Measurements from ENCODE around the gene ARHGAP32. TPM values are rescaled to one million over a fixed set of nuclear protein-coding genes. Genes with fewer than 3 reads are reported as not detected.

Gene ARHGAP32
- total RNA-seq, 3 donors from 2014 or later, result 19.8 to 56.6 (median 37.4) TPM

GRCh38 chr11:129204150-129204838 lies 12.2 kb upstream of the ARHGAP32 start:
- no peak overlapping the region for H3K27ac ChIP-seq
- no peaks in the 10 kb centered on the region for H3K27me3 ChIP-seq
- no peak for DNase-seq (ENCODE audit: low spot score in 2 of 2)
- H3K36me3 ChIP-seq, result no peaks in the 10 kb centered on the region
- no peak overlapping the region for H3K4me3 ChIP-seq
- intact Hi-C loops (cut with DNase I; ENCODE audit: low total_unique reads), result no loop called here
- H3K4me1 ChIP-seq, result no peaks in the 10 kb centered on the region
- H3K9me3 ChIP-seq, result peaks cover 4 to 6% of the 10 kb centered on the region in 2 donors
- TF ChIP-seq CTCF (IDR thresholded peaks at IDR 0.05), result no peak
- TF ChIP-seq POLR2AphosphoS5 (IDR thresholded peaks at IDR 0.05), result no peak
- TF ChIP-seq POLR2A (IDR thresholded peaks at IDR 0.05), result no peak

GRCh38 chr11:129202646-129203045 lies 10.5 kb upstream of the ARHGAP32 start:
- Histone ChIP-seq H3K4me1 (no peaks in the 10 kb centered on the region), H3K9me3 (peaks cover 6 to 10% of the 10 kb centered on the region in 2 donors), H3K27me3 (no peaks in the 10 kb centered on the region), H3K27ac (no peak overlapping the region), H3K36me3 (no peaks in the 10 kb centered on the region), H3K4me3 (no peak overlapping the region)
- TF ChIP-seq POLR2AphosphoS5 (IDR thresholded peaks at IDR 0.05) (no peak), POLR2A (IDR thresholded peaks at IDR 0.05) (no peak), CTCF (IDR thresholded peaks at IDR 0.05) (no peak)
- no peak for DNase-seq (ENCODE audit: low spot score in 2 of 2)
- intact Hi-C loops (cut with DNase I; ENCODE audit: low total_unique reads), result no loop called here

GRCh38 chr11:129195682-129196081 lies 3.6 kb upstream of the ARHGAP32 start:
- Histone ChIP-seq H3K4me3 (no peak overlapping the region), H3K9me3 (peaks cover 6 to 10% of the 10 kb centered on the region in 2 donors), H3K27me3 (no peaks in the 10 kb centered on the region), H3K4me1 (peaks cover 0 to 15% of the 10 kb centered on the region in 2 donors), H3K27ac (no peak overlapping the region), H3K36me3 (no peaks in the 10 kb centered on the region)
- intact Hi-C loops (cut with DNase I; ENCODE audit: low total_unique reads), result no loop called here
- no peak for DNase-seq (ENCODE audit: low spot score in 2 of 2)
- TF ChIP-seq POLR2AphosphoS5 (IDR thresholded peaks at IDR 0.05) (no peak), POLR2A (IDR thresholded peaks at IDR 0.05) (no peak), CTCF (IDR thresholded peaks at IDR 0.05) (no peak)

DNA sequence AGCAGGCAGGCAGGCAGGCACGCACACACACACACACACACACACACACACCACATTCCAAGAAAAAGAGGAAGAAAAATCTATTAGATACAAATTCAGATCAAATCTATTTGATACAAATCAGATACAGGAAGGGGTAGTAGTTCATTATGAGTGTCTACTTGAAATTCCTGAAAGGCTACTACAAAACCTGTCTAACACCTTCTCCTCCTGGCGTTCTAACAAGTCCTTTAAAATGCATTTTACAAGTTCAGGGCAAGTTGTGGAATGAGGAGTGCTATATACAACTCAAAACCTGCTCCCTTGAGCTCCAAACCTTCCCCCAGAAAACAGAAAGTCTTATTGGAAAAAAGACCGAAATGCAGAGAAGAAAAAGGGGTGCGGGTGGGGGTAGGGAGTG lies 476 bp downstream of the ARHGAP32 start:
- H3K36me3 ChIP-seq, result no peaks in the 10 kb centered on the region
- peak overlapping the region; percentile 34 to 42 for H3K27ac ChIP-seq
- H3K4me3 ChIP-seq, result no peak overlapping the region
- H3K9me3 ChIP-seq, result peaks cover 0 to 3% of the 10 kb centered on the region in 2 donors
- DNase-seq (ENCODE audit: low spot score in 2 of 2), result no peak
- TF ChIP-seq POLR2AphosphoS5 (IDR thresholded peaks at IDR 0.05) (no peak), CTCF (IDR thresholded peaks at IDR 0.05) (no peak), POLR2A (IDR thresholded peaks at IDR 0.05) (no peak)
- intact Hi-C loops (cut with DNase I; ENCODE audit: low total_unique reads), result no loop called here
- H3K4me1 ChIP-seq, result peaks cover 0 to 26% of the 10 kb centered on the region in 2 donors
- H3K27me3 ChIP-seq, result no peaks in the 10 kb centered on the region

- H3K36me3 ChIP-seq, result no peaks in the 10 kb centered on the region
- no peak for DNase-seq (ENCODE audit: low spot score in 2 of 2)
- no peaks in the 10 kb centered on the region for H3K27me3 ChIP-seq
- intact Hi-C loops (cut with DNase I; ENCODE audit: low total_unique reads), result no loop called here
- H3K4me1 ChIP-seq, result peaks cover 0 to 26% of the 10 kb centered on the region in 2 donors
- peak overlapping the region; percentile 45 to 68 for H3K27ac ChIP-seq
- no peak for TF ChIP-seq POLR2AphosphoS5 (IDR thresholded peaks at IDR 0.05)
- no peak for TF ChIP-seq CTCF (IDR thresholded peaks at IDR 0.05)
- no peak for TF ChIP-seq POLR2A (IDR thresholded peaks at IDR 0.05)
- no peak overlapping the region for H3K4me3 ChIP-seq
- peaks cover 0 to 6% of the 10 kb centered on the region in 2 donors for H3K9me3 ChIP-seq
Observed at GRCh38 chr11:129190087-129190486, 2.0 kb downstream of the ARHGAP32 start.

Measured in breast epithelium (tissue), 4 donors.